Activated CD4-positive, alpha-beta memory T cell treated with anti-CD3 and anti-CD28 coated beads, Interleukin-2, amount 10 ng/mL, durations not matched to agents 7 days and 5 days (primary cell): Measurements from ENCODE around the gene ALDH16A1. TPM values are rescaled to one million over a fixed set of nuclear protein-coding genes. Genes with fewer than 3 reads are reported as not detected.

Experiments
- CTCF ChIA-PET: fragments of 350-600 bp; sonication (Branson Sonifier 250); formaldehyde crosslinking; loops from one replicate; lab custom pipeline; 2021; ENCODE audit warnings: antibody characterized with exemption, inconsistent platforms; lab: Charles Lee
- POLR2A ChIA-PET: fragments of 350-600 bp; sonication (Branson Sonifier 250); formaldehyde crosslinking; loops from one replicate; lab custom pipeline; 2021; ENCODE audit warnings: antibody characterized with exemption; lab: Charles Lee
- DNase-seq: peaks from one replicate; pipeline ENCODE4 v3.0.0-alpha.2; 2020
- H3K27ac Mint-ChIP-seq: one replicate; pipeline ENCODE4 v1.8.0; 2021; ENCODE audit warnings: mild to moderate bottlenecking, mixed read lengths
- H3K27me3 Mint-ChIP-seq: one replicate; pipeline ENCODE4 v1.8.0; 2021; ENCODE audit warnings: mixed read lengths
- H3K36me3 Mint-ChIP-seq: one replicate; pipeline ENCODE4 v1.8.0; 2021; ENCODE audit warnings: low read depth, mixed read lengths
- H3K4me1 Mint-ChIP-seq: one replicate; pipeline ENCODE4 v1.8.0; 2021; ENCODE audit warnings: mixed read lengths
- H3K4me3 Mint-ChIP-seq: one replicate; pipeline ENCODE4 v1.8.0; 2021; ENCODE audit warnings: mild to moderate bottlenecking, mixed read lengths
- H3K9me3 Mint-ChIP-seq: one replicate; pipeline ENCODE4 v1.8.0; 2021; ENCODE audit warnings: mixed read lengths
- total RNA-seq, 2 experiments: library from RNA; stranded (reverse); gene quantifications; one replicate each; pipeline ENCODE4 v1.2.3, GENCODE V29; 2021

The ALDH16A1 gene
- total RNA-seq, 2 experiments from 2014 or later = 34.1 to 36.6 TPM

GRCh38 chr19:49487277-49488045 is 34.4 kb downstream of the ALDH16A1 start, which contains the start of gene RPL13A:
RPL13A (plus strand) TSS chr19:49487608; CDS start chr19:49487630, 22 bp downstream.
- no peaks in the 10 kb centered on the region for H3K9me3 Mint-ChIP-seq
- no peaks in the 10 kb centered on the region for H3K27me3 Mint-ChIP-seq
- DNase-seq = peak; percentile 100
- H3K36me3 Mint-ChIP-seq = peaks cover 85% of the 10 kb centered on the region
- CTCF ChIA-PET = interaction anchor here (1.0 to 2.6 kb wide), 6 partner anchors 9 to 36 kb away, joined by 3 to 15 read pairs (median 6); partner anchors contain the start of genes FLT3LG, PIH1D1 and RPS11
- peaks cover 50% of the 10 kb centered on the region for H3K4me1 Mint-ChIP-seq
- peak within 1 kb of the TSS; percentile 87 for H3K27ac Mint-ChIP-seq
- POLR2A ChIA-PET = interaction anchor here (0.6 to 4.6 kb wide), 20 partner anchors 10 to 189 kb away, joined by 3 to 68 read pairs (median 6); partner anchors contain the start of genes ALDH16A1, BCL2L12, FLT3LG and IRF3
- peak within 1 kb of the TSS; percentile 95 for H3K4me3 Mint-ChIP-seq

DNA sequence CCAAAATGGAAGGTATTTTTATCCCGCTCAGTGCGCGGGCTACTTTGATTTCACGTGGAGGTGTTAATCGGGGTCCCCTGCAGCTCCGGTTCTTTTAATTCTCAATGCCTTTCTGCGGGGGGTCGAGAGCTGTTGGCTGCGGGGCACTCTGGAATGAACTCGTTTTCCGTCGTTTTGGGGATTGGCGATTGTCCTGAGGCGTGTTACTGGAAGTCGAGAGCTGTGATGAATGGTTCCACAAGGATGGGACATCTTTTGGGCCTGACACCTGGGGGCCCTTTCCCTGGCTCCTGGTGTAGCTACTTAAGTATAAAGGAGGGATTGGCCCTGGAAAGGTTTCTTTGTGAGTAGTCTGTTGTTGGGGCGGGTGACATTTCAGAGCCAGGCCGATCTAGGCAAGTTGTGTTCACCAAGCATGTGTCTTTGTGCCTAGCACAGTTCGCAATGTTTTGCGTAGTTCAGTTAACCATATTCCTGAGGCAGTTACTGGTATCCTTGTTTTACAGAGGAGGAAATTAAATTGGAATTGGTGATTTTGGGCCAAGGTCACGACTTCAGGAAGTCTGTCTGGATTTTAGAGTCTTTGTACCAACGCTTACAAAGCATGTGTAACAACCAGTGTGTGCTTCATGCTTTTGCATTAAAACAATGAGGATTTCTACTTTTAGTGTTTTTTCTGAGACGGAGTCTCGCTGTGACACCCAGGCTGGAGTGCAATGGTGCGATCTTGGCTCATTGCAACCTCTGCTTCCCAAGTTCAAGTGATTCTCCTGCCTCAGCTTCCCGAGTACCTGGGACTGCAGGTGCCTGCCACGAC is 35.2 kb downstream of the ALDH16A1 start:
- peaks cover 58% of the 10 kb centered on the region for H3K4me1 Mint-ChIP-seq
- peaks cover 87% of the 10 kb centered on the region for H3K36me3 Mint-ChIP-seq

GRCh38 chr19:49488863-49489537 is 36.0 kb downstream of the ALDH16A1 start:
- Mint-ChIP-seq H3K36me3 (peaks cover 84% of the 10 kb centered on the region), H3K9me3 (no peaks in the 10 kb centered on the region), H3K27ac (peak overlapping the region; percentile 87), H3K4me3 (peak overlapping the region; percentile 95), H3K27me3 (no peaks in the 10 kb centered on the region), H3K4me1 (peaks cover 60% of the 10 kb centered on the region)
- no peak for DNase-seq
- POLR2A ChIA-PET = interaction anchor here (0.7 to 4.6 kb wide), 20 partner anchors 8 to 188 kb away, joined by 3 to 68 read pairs (median 6); partner anchors contain the start of genes ALDH16A1, FLT3LG, NOSIP and PIH1D1
- CTCF ChIA-PET = interaction anchor here (0.7 to 2.6 kb wide), 11 partner anchors 7 to 91 kb away, joined by 3 to 15 read pairs (median 4); partner anchors contain the start of genes FLT3LG and RPS11

More for the DNA sequence above, 35.2 kb downstream of the ALDH16A1 start:
- ChIA-PET POLR2A (interaction anchor here (0.6 to 4.6 kb wide), 22 partner anchors 7 to 188 kb away, joined by 3 to 68 read pairs (median 6); partner anchors contain the start of genes ALDH16A1, BCL2L12, FLT3LG and IRF3), CTCF (interaction anchor here (0.7 to 2.6 kb wide), 10 partner anchors 8 to 81 kb away, joined by 3 to 15 read pairs (median 4); partner anchors contain the start of genes FLT3LG, PIH1D1 and RPS11)
- Mint-ChIP-seq H3K27ac (peak overlapping the region; percentile 87), H3K9me3 (no peaks in the 10 kb centered on the region), H3K27me3 (no peaks in the 10 kb centered on the region), H3K4me3 (peak overlapping the region; percentile 95)
- no peak for DNase-seq

DNA sequence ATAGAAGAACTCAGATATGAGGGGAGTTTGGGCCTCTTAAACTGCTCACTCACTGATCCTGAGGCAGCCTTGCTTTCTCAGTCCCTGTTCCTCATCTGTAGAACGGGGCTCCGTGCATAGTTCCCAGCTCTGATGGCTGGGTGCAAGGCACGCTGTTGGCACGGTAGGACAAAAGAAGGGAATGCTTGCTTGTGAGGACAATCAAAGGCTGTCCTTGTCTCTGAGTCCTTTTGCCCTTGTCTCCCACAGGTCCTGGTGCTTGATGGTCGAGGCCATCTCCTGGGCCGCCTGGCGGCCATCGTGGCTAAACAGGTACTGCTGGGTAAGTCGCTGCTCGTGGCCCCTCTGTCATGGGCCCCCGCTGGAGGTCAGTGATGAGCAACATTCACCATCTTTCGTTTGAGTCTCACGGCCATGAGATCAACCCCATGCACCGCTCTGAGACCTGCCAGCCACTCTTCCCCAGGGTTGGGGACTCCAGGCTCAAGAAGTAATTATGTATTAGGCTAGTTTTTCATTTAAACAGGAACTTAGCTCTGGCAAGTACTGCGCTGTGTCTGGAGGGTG is 36.7 kb downstream of the ALDH16A1 start:
- Mint-ChIP-seq H3K4me1 (peaks cover 62% of the 10 kb centered on the region), H3K36me3 (peaks cover 80% of the 10 kb centered on the region), H3K27ac (peak overlapping the region; percentile 87), H3K4me3 (peak overlapping the region; percentile 95), H3K27me3 (no peaks in the 10 kb centered on the region), H3K9me3 (no peaks in the 10 kb centered on the region)
- POLR2A ChIA-PET = interaction anchor here (0.9 to 4.6 kb wide), 14 partner anchors 9 to 102 kb away, joined by 3 to 68 read pairs (median 5); partner anchors contain the start of genes ALDH16A1, FLT3LG and PIH1D1
- CTCF ChIA-PET = interaction anchor here (0.9 to 2.6 kb wide), 8 partner anchors 9 to 90 kb away, joined by 3 to 15 read pairs (median 5); partner anchors contain the start of gene FLT3LG
- DNase-seq = peak; percentile 72

DNA sequence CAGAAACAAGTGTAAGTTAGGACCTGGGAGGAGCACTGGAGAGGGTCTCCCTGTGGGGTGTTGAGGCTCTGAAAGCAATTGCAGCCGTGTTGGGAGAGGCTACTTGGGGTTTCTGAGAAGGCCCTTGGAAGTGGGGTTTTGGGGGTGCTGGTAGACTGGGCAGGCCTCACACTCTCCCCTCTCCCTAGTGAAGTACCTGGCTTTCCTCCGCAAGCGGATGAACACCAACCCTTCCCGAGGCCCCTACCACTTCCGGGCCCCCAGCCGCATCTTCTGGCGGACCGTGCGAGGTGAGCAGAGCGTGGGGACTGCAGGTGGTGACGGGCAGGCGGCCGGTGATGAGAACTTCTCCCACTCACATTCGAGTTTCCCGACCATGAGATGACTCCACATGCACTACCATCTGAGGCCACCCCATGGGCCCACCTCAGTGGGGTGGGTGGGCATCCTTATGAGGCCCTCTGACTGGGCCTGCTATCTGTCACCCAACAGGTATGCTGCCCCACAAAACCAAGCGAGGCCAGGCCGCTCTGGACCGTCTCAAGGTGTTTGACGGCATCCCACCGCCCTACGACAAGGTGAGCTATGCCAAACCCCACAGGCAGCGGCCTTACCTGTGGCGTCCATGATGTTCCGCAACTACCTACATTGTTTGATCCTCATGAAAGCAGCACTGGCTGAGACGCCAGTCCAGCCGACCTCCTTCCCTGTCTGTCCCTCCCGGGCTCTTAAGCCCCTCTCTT is 37.4 kb downstream of the ALDH16A1 start:
- H3K9me3 Mint-ChIP-seq = no peaks in the 10 kb centered on the region
- peak overlapping the region; percentile 87 for H3K27ac Mint-ChIP-seq

DNA sequence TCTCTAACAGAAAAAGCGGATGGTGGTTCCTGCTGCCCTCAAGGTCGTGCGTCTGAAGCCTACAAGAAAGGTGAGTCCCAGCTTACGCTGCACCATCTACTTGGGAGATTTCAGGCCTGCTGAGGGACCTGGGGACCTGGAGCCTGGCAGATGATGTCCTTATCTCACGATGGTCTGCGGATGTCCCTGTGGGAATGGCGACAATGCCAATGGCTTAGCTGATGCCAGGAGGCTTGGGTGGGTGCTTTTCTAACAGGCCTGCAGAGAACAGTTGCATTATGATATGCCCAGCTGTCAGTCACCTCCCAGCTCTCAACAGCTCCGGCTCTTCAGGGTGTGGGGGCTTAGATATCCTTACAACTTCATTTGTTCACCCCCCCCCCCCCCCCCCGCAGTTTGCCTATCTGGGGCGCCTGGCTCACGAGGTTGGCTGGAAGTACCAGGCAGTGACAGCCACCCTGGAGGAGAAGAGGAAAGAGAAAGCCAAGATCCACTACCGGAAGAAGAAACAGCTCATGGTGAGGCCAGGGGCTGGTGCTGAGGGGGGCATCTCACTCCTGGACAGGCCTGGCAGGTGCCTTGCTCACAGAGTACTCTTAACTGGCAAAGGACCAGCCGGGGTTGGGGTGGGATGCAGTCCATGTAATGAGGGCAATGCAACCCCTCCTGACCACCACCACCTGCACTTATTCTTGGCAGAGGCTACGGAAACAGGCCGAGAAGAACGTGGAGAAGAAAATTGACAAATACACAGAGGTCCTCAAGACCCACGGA is 38.2 kb downstream of the ALDH16A1 start:
- DNase-seq = no peak
- POLR2A ChIA-PET = interaction anchor here (0.8 to 4.6 kb wide), 6 partner anchors 14 to 89 kb away, joined by 3 to 68 read pairs (median 4); partner anchors contain the start of genes ALDH16A1 and NOSIP
- peaks cover 69% of the 10 kb centered on the region for H3K4me1 Mint-ChIP-seq

More for the DNA sequence above, 37.4 kb downstream of the ALDH16A1 start:
- no peaks in the 10 kb centered on the region for H3K27me3 Mint-ChIP-seq
- peaks cover 69% of the 10 kb centered on the region for H3K4me1 Mint-ChIP-seq
- CTCF ChIA-PET = interaction anchor here (0.9 to 1.2 kb wide), 2 partner anchors 9 to 60 kb away, joined by 3 read pairs; no protein-coding TSS in a partner anchor
- POLR2A ChIA-PET = interaction anchor here (1.1 to 4.6 kb wide), 9 partner anchors 12 to 101 kb away, joined by 3 to 68 read pairs (median 4); partner anchors contain the start of genes ALDH16A1 and NOSIP
- H3K36me3 Mint-ChIP-seq = peaks cover 75% of the 10 kb centered on the region
- peak overlapping the region; percentile 95 for H3K4me3 Mint-ChIP-seq
- DNase-seq = peak; percentile 53

DNA sequence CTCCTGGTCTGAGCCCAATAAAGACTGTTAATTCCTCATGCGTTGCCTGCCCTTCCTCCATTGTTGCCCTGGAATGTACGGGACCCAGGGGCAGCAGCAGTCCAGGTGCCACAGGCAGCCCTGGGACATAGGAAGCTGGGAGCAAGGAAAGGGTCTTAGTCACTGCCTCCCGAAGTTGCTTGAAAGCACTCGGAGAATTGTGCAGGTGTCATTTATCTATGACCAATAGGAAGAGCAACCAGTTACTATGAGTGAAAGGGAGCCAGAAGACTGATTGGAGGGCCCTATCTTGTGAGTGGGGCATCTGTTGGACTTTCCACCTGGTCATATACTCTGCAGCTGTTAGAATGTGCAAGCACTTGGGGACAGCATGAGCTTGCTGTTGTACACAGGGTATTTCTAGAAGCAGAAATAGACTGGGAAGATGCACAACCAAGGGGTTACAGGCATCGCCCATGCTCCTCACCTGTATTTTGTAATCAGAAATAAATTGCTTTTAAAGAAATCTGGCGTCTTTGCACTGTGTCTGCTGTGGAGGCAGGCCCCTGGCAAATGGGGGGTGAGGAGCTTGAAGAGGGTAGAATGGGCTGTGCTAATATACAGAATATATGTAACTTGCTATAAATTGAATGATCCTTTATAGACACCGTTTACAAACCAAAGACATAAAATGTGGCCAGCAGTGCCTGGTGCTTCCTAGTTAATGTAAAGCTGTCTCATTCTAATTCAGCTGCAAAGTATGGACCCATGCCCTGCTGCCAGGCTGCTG is 39.0 kb downstream of the ALDH16A1 start:
- H3K9me3 Mint-ChIP-seq = no peaks in the 10 kb centered on the region
- H3K36me3 Mint-ChIP-seq = peaks cover 71% of the 10 kb centered on the region
- no peak overlapping the region for H3K4me3 Mint-ChIP-seq

More for the DNA sequence above, 38.2 kb downstream of the ALDH16A1 start:
- CTCF ChIA-PET = interaction anchor here (0.9 to 1.2 kb wide), 3 partner anchors 8 to 59 kb away, joined by 3 to 5 read pairs (median 3); no protein-coding TSS in a partner anchor
- Mint-ChIP-seq H3K4me3 (peak overlapping the region; percentile 95), H3K36me3 (peaks cover 68% of the 10 kb centered on the region), H3K27ac (peak overlapping the region; percentile 87), H3K9me3 (no peaks in the 10 kb centered on the region), H3K27me3 (no peaks in the 10 kb centered on the region)

DNA sequence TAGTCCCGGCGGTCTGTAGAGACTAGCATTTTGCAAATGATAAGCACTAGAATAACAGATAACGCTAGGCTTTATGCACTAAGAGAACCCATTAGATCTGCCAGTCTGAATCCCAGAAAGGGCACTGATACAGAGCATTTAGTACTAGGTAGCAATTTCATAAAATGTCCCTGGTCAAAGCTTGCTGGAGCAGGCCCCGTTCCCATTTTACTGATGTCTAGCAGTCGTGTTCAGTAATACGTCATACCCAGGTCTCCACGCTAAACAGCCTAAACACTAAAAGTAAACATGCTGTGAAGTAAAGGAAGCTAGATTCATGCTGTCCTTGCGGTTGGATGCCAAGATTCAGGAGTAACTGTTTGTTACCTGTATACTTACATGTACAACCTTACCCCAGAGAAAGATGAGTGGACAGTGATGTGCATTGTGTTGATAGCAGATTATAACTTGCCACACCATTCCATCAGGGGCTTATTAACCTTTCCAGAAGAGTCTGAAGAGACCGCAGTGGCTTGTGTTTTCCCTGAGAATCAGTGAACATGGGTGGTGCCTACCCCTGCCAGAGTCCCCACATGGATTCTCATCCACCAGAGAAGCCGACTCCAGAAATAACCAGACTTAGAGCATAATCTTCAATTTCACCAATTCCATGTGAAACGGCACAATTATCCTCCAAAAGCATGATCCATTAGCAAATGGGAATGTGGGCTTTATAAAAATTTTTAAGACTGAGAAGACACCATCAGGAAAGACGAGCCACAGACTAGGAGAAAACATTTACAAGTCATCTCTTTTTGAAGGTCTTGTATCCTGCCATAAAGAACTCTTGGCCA is 39.8 kb downstream of the ALDH16A1 start:
- H3K4me1 Mint-ChIP-seq = peaks cover 68% of the 10 kb centered on the region
- peaks cover 71% of the 10 kb centered on the region for H3K36me3 Mint-ChIP-seq
- H3K27ac Mint-ChIP-seq = peak overlapping the region; percentile 76
- H3K4me3 Mint-ChIP-seq = peak overlapping the region; percentile 28
- H3K9me3 Mint-ChIP-seq = no peaks in the 10 kb centered on the region
- POLR2A ChIA-PET = interaction anchor here (0.9 to 3.5 kb wide), 12 partner anchors 13 to 185 kb away, joined by 3 to 21 read pairs (median 4); partner anchors contain the start of genes ALDH16A1, BCL2L12, IRF3 and PRMT1
- CTCF ChIA-PET = interaction anchor here (1.1 to 1.2 kb wide), 2 partner anchors 20 to 78 kb away, joined by 5 to 6 read pairs; no protein-coding TSS in a partner anchor
- H3K27me3 Mint-ChIP-seq = no peaks in the 10 kb centered on the region
- DNase-seq = no peak

More for the DNA sequence above, 39.0 kb downstream of the ALDH16A1 start:
- ChIA-PET CTCF (interaction anchor here (1.1 to 1.2 kb wide), 2 partner anchors 19 to 79 kb away, joined by 5 to 6 read pairs; no protein-coding TSS in a partner anchor), POLR2A (interaction anchor here (0.6 to 2.8 kb wide), 12 partner anchors 9 to 186 kb away, joined by 3 to 13 read pairs (median 4); partner anchors contain the start of genes ALDH16A1 and PRMT1)
- peak overlapping the region; percentile 76 for H3K27ac Mint-ChIP-seq
- DNase-seq = no peak
- peaks cover 68% of the 10 kb centered on the region for H3K4me1 Mint-ChIP-seq
- no peaks in the 10 kb centered on the region for H3K27me3 Mint-ChIP-seq
